Mesodermal cell (in vitro differentiated cells): ENCODE results near the gene MAN2B2.

ENCODE experiments used
- H3K27ac ChIP-seq: 2 replicates; pipeline ENCODE4 v1.7.0; 2013; ENCODE audit warnings: mild to moderate bottlenecking, low read depth, low read length, moderate library complexity; ENCODE audit not compliant: severe bottlenecking
- H3K36me3 ChIP-seq: 2 replicates; pipeline ENCODE4 v1.7.1; 2013; ENCODE audit warnings: mild to moderate bottlenecking, low read length, moderate library complexity; ENCODE audit not compliant: control insufficient read depth, insufficient read depth
- H3K4me1 ChIP-seq: one replicate; pipeline ENCODE4 v1.7.1; 2013; ENCODE audit warnings: mild to moderate bottlenecking, low read length; ENCODE audit not compliant: insufficient read depth, control insufficient read depth, poor library complexity, severe bottlenecking
- H3K4me3 ChIP-seq: 2 replicates; pipeline ENCODE4 v1.7.0; 2013; ENCODE audit warnings: low read length, control low read depth, mild to moderate bottlenecking; ENCODE audit not compliant: insufficient read depth, poor library complexity, severe bottlenecking; ENCODE audit errors: extremely low read depth
- H3K9me3 ChIP-seq: 2 replicates; pipeline ENCODE4 v1.7.1; 2013; ENCODE audit warnings: mild to moderate bottlenecking, low read length, moderate library complexity; ENCODE audit not compliant: control insufficient read depth
- WGBS, 2 experiments: methylation state at CpG; one replicate each; pipeline ENCODE4 v1.1.5; 2013; ENCODE audit warnings: missing lambda C conversion rate in 2 of 2; ENCODE audit not compliant: insufficient coverage in 2 of 2; 5-methylcytosine and 5-hydroxymethylcytosine counted together

The MAN2B2 gene

GRCh38 chr4:6578221-6578620 is 3.2 kb downstream of the MAN2B2 start:
- no peaks in the 10 kb centered on the region for H3K4me1 ChIP-seq
- H3K36me3 ChIP-seq = peaks cover 15% of the 10 kb centered on the region
- no peak overlapping the region for H3K4me3 ChIP-seq
- WGBS, 2 experiments = 93 to 96% methylated on average over 8 to 9 of the region's 9 CpGs
- H3K9me3 ChIP-seq = no peaks in the 10 kb centered on the region
- no peak overlapping the region for H3K27ac ChIP-seq

- Histone ChIP-seq H3K36me3 (peaks cover 15% of the 10 kb centered on the region), H3K4me3 (no peak overlapping the region), H3K4me1 (no peaks in the 10 kb centered on the region), H3K27ac (no peak overlapping the region), H3K9me3 (no peaks in the 10 kb centered on the region)
- WGBS, 2 experiments = 96 to 97% methylated on average over 6 of the region's 6 CpGs
Measured at GRCh38 chr4:6580353-6580752, 5.4 kb downstream of the MAN2B2 start.

GRCh38 chr4:6581566-6582121 is 6.7 kb downstream of the MAN2B2 start:
- no peaks in the 10 kb centered on the region for H3K9me3 ChIP-seq
- H3K4me1 ChIP-seq = no peaks in the 10 kb centered on the region
- no peak overlapping the region for H3K4me3 ChIP-seq
- peaks cover 15% of the 10 kb centered on the region for H3K36me3 ChIP-seq
- no peak overlapping the region for H3K27ac ChIP-seq
- WGBS, 2 experiments = 81 to 96% methylated on average over 5 to 9 of the region's 11 CpGs

GRCh38 chr4:6582889-6583490 is 8.0 kb downstream of the MAN2B2 start:
- Histone ChIP-seq H3K4me1 (no peaks in the 10 kb centered on the region), H3K4me3 (no peak overlapping the region), H3K27ac (no peak overlapping the region), H3K36me3 (peaks cover 13% of the 10 kb centered on the region), H3K9me3 (no peaks in the 10 kb centered on the region)
- WGBS, 2 experiments = 87 to 93% methylated on average over 3 of the region's 4 CpGs

GRCh38 chr4:6584865-6585264 is 9.9 kb downstream of the MAN2B2 start:
- 93% methylated on average over 5 to 6 of the region's 7 CpGs for WGBS, 2 experiments
- no peaks in the 10 kb centered on the region for H3K4me1 ChIP-seq
- no peak overlapping the region for H3K27ac ChIP-seq
- peaks cover 3% of the 10 kb centered on the region for H3K36me3 ChIP-seq
- no peaks in the 10 kb centered on the region for H3K9me3 ChIP-seq
- no peak overlapping the region for H3K4me3 ChIP-seq

GRCh38 chr4:6586715-6587325 is 11.8 kb downstream of the MAN2B2 start:
- H3K4me3 ChIP-seq = no peak overlapping the region
- no peaks in the 10 kb centered on the region for H3K4me1 ChIP-seq
- no peaks in the 10 kb centered on the region for H3K36me3 ChIP-seq
- no peak overlapping the region for H3K27ac ChIP-seq
- H3K9me3 ChIP-seq = no peaks in the 10 kb centered on the region
- 86 to 92% methylated on average over 24 to 25 of the region's 26 CpGs for WGBS, 2 experiments

DNA sequence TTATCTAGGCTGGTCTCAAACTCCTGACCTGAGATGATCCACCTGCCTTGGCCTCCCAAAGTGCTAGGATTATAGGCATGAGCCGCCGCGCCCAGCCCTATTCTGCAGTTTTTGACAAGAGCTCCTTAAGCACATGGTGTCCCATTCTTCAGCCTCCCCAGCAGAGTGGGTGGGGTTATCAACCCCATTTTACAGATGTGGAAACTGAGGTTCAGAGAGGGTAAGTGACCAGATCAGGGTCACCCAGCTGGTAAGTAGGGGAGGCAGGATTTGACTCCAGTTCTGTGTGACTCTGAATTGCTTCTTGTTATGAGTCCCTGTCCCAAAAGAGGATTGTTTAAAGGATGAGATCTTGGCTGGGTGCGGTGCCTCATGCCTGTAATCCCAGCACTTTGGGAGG is 14.5 kb downstream of the MAN2B2 start:
- Histone ChIP-seq H3K4me3 (no peak overlapping the region), H3K9me3 (no peaks in the 10 kb centered on the region), H3K27ac (no peak overlapping the region), H3K4me1 (no peaks in the 10 kb centered on the region), H3K36me3 (no peaks in the 10 kb centered on the region)
- WGBS, 2 experiments = 100% methylated on average over 2 to 4 of the region's 4 CpGs

GRCh38 chr4:6591313-6591712 is 16.3 kb downstream of the MAN2B2 start:
- 82 to 87% methylated on average over 1 to 9 of the region's 9 CpGs for WGBS, 2 experiments
- no peaks in the 10 kb centered on the region for H3K9me3 ChIP-seq
- no peaks in the 10 kb centered on the region for H3K36me3 ChIP-seq
- H3K27ac ChIP-seq = no peak overlapping the region
- no peaks in the 10 kb centered on the region for H3K4me1 ChIP-seq
- H3K4me3 ChIP-seq = no peak overlapping the region

DNA sequence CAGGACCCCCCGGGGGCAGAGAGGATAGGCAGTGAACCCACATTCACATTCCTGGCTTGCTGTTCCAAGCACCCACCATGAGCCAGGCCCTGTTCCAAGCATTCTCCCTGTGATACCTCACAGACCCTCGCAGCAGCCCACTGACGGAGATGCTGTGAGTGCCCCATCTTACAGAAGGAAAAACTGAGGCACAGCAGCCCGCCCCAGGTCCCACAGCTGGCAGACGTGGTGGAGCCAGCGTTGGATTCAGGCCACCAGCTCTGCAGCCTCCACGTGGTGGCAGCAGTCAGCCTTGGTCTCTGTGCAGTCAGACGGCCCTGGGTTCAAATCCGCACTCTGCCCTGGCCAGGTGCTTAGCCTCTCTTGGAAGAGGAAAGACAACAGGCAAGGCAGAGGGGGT is 16.8 kb downstream of the MAN2B2 start:
- Histone ChIP-seq H3K4me3 (no peak overlapping the region), H3K4me1 (no peaks in the 10 kb centered on the region), H3K9me3 (no peaks in the 10 kb centered on the region), H3K27ac (no peak overlapping the region), H3K36me3 (no peaks in the 10 kb centered on the region)
- 72 to 83% methylated on average over 9 of the region's 9 CpGs for WGBS, 2 experiments

- Histone ChIP-seq H3K4me1 (no peaks in the 10 kb centered on the region), H3K9me3 (no peaks in the 10 kb centered on the region), H3K4me3 (no peak overlapping the region), H3K36me3 (no peaks in the 10 kb centered on the region), H3K27ac (no peak overlapping the region)
- 93 to 94% methylated on average over 15 to 16 of the region's 16 CpGs for WGBS, 2 experiments
Measured at GRCh38 chr4:6592804-6593563, 18.0 kb downstream of the MAN2B2 start.
